Smooth muscle cell (in vitro differentiated cells): ENCODE measurements around the gene TMIE. TPM values are rescaled to one million over a fixed set of nuclear protein-coding genes. Genes with fewer than 3 reads are reported as not detected.

Experiments
- DNase-seq: peaks from one replicate; lab custom pipeline; 2025; ENCODE audit not compliant: unreplicated experiment; lab: John Stamatoyannopoulos, UW
- H2AFZ ChIP-seq: fragments of 200-600 bp; sonication (generic); 2 replicates; pipeline ENCODE4 v1.6.0; 2016; ENCODE audit warnings: antibody characterized with exemption, low read depth, mild to moderate bottlenecking
- H3F3A ChIP-seq: fragments of 200-600 bp; sonication (generic); 2 replicates; pipeline ENCODE4 v1.6.0; 2017; ENCODE audit warnings: antibody characterized with exemption, low read depth
- H3K27ac ChIP-seq: fragments of 200-600 bp; sonication (generic); 2 replicates; pipeline ENCODE4 v1.5.1; 2016; ENCODE audit warnings: low read depth, mild to moderate bottlenecking
- H3K27me3 ChIP-seq: fragments of 200-600 bp; sonication (generic); 2 replicates; pipeline ENCODE4 v1.6.1; 2016; ENCODE audit warnings: low read depth, mild to moderate bottlenecking
- H3K36me3 ChIP-seq: fragments of 200-600 bp; sonication (generic); 2 replicates; pipeline ENCODE4 v1.5.1; 2016; ENCODE audit warnings: low read depth
- H3K4me1 ChIP-seq: fragments of 200-600 bp; sonication (generic); 2 replicates; pipeline ENCODE4 v1.5.1; 2016; ENCODE audit warnings: low read depth
- H3K4me2 ChIP-seq: fragments of 200-600 bp; sonication (generic); 2 replicates; pipeline ENCODE4 v1.6.0; 2016; ENCODE audit warnings: mild to moderate bottlenecking
- H3K4me3 ChIP-seq: fragments of 200-600 bp; sonication (generic); 2 replicates; pipeline ENCODE4 v1.5.1; 2016; ENCODE audit warnings: mild to moderate bottlenecking
- H3K79me2 ChIP-seq: fragments of 200-600 bp; sonication (generic); 2 replicates; pipeline ENCODE4 v1.6.0; 2016; ENCODE audit warnings: low read depth, mild to moderate bottlenecking
- H3K9ac ChIP-seq: fragments of 200-600 bp; sonication (generic); 2 replicates; pipeline ENCODE4 v1.6.0; 2016; ENCODE audit warnings: low read depth
- H3K9me3 ChIP-seq: fragments of 200-600 bp; sonication (generic); replicated peaks from 2 replicates; pipeline ENCODE4 v1.5.1; 2016; ENCODE audit warnings: low read depth
- H4K20me1 ChIP-seq: fragments of 200-600 bp; sonication (generic); 2 replicates; pipeline ENCODE4 v1.6.0; 2016; ENCODE audit warnings: low read depth
- WGBS: methylation state at CpG from one replicate; pipeline ENCODE4 v1.1.7; 2016; ENCODE audit warnings: low lambda C conversion rate; 5-methylcytosine and 5-hydroxymethylcytosine counted together
- polyA plus RNA-seq: library from polyadenylated mRNA; unstranded; fragments of >200 nt; fragmentation: Nextera tagmentation; extraction: Ambion mirVana; gene quantifications from 2 replicates; pipeline ENCODE4 v1.2.1, GENCODE V29; 2016
- total RNA-seq: library from RNA; depleted of rRNA; stranded (reverse); fragments of >200 nt; gene quantifications from 2 replicates; pipeline ENCODE4 v1.2.3, GENCODE V29; 2014
- TF ChIP-seq, protein P1 (sequence below): fragments of 200-600 bp; sonication (generic); IDR thresholded peaks from 2 replicates; pipeline ENCODE4 v1.5.1; 2017; ENCODE audit warnings: borderline replicate concordance, mild to moderate bottlenecking, antibody characterized with exemption; ENCODE audit not compliant: insufficient read depth, poor library complexity, severe bottlenecking

Gene TMIE, protein sequence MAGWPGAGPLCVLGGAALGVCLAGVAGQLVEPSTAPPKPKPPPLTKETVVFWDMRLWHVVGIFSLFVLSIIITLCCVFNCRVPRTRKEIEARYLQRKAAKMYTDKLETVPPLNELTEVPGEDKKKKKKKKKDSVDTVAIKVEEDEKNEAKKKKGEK
- total RNA-seq: 0.36 and 0.67 TPM in 2 replicates
- polyA plus RNA-seq: 1.1 and 2.0 TPM in 2 replicates

DNA sequence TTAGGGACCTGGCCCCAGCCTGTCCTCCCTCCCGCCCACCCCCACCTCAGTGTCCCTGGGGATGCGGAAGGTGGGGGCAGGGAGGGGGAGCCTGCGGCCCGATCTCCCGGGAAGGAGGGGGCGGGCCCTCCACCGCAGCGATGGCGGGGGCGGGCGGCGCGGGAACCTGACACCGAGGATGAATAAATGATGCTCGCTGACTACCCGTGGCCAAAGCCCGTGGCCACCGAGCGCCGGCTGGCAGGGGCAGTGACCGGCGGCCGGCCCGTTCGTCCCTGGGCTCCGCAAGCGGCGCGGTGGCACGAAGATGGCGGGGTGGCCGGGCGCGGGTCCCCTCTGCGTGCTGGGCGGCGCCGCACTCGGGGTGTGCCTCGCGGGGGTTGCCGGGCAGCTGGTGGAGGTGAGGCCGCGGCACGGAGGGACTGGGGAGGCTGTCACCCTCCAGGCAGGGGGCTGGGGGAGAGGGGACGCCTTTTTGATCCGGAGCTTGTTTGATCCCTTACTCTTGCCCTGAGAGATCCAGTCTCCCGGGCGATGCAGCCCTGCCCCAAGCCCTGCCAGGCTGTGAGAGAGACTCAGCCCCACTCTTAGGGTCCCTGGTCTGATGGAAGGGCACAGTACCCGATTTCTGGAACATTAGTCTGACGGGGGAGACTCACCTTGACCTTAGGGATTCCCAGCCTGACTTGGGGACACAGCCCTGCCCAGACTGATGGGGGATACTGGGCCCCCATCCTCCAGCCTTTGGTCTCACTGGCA, at the start of gene TMIE:
Gene TMIE, plus strand, starts transcription at position 212 of the 759 bp plus-strand sequence. Its CDS starts 96 bp downstream, at position 308.
- Histone ChIP-seq H3K27ac (no peak within 1 kb of the TSS), H3K36me3 (no peaks in the 10 kb centered on the region), H3K9me3 (no peaks in the 10 kb centered on the region), H3K27me3 (no peaks in the 10 kb centered on the region), H3F3A (no peaks in the 10 kb centered on the region), H3K4me1 (peaks cover 9% of the 10 kb centered on the region), H3K79me2 (no peaks in the 10 kb centered on the region), H3K9ac (no peak within 1 kb of the TSS), H2AFZ (no peak within 1 kb of the TSS), H3K4me3 (peak within 1 kb of the TSS; percentile 40), H3K4me2 (peak within 1 kb of the TSS; percentile 85), H4K20me1 (no peaks in the 10 kb centered on the region)
- WGBS: 22% methylated on average over 32 of the region's 51 CpGs
- TF ChIP-seq, protein P1, sequence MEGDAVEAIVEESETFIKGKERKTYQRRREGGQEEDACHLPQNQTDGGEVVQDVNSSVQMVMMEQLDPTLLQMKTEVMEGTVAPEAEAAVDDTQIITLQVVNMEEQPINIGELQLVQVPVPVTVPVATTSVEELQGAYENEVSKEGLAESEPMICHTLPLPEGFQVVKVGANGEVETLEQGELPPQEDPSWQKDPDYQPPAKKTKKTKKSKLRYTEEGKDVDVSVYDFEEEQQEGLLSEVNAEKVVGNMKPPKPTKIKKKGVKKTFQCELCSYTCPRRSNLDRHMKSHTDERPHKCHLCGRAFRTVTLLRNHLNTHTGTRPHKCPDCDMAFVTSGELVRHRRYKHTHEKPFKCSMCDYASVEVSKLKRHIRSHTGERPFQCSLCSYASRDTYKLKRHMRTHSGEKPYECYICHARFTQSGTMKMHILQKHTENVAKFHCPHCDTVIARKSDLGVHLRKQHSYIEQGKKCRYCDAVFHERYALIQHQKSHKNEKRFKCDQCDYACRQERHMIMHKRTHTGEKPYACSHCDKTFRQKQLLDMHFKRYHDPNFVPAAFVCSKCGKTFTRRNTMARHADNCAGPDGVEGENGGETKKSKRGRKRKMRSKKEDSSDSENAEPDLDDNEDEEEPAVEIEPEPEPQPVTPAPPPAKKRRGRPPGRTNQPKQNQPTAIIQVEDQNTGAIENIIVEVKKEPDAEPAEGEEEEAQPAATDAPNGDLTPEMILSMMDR: no peak
- no peak for DNase-seq

DNA sequence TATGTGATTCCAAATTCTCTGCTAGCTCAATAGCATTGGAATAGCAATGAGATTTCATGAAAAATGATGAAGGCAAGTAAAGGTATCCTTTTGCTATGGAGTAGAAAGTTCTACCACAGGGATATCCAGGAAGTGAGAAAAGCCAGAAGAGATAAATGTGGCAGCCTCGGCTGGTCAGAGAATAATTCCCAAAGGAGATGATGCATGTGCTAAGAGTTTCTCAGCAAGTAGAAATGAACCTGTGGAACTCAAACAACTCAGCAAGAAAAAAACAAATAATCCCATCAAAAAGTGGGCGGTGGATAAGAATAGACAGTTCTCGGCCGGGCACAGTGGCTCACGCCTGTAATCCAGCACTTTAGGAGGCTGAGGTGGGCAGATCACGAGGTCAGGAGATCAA, 45.9 kb upstream of the TMIE start:
- Histone ChIP-seq H3K79me2 (no peaks in the 10 kb centered on the region), H3K27me3 (no peaks in the 10 kb centered on the region), H3K36me3 (no peaks in the 10 kb centered on the region), H2AFZ (no peak overlapping the region), H3F3A (no peaks in the 10 kb centered on the region), H3K9ac (no peak overlapping the region), H3K4me3 (no peak overlapping the region), H3K9me3 (peaks cover 7% of the 10 kb centered on the region), H3K27ac (no peak overlapping the region), H4K20me1 (no peaks in the 10 kb centered on the region), H3K4me1 (no peaks in the 10 kb centered on the region), H3K4me2 (no peak overlapping the region)
- WGBS: 72% methylated on average over 6 of the region's 6 CpGs
- DNase-seq: no peak
- TF ChIP-seq, protein P1: no peak

DNA sequence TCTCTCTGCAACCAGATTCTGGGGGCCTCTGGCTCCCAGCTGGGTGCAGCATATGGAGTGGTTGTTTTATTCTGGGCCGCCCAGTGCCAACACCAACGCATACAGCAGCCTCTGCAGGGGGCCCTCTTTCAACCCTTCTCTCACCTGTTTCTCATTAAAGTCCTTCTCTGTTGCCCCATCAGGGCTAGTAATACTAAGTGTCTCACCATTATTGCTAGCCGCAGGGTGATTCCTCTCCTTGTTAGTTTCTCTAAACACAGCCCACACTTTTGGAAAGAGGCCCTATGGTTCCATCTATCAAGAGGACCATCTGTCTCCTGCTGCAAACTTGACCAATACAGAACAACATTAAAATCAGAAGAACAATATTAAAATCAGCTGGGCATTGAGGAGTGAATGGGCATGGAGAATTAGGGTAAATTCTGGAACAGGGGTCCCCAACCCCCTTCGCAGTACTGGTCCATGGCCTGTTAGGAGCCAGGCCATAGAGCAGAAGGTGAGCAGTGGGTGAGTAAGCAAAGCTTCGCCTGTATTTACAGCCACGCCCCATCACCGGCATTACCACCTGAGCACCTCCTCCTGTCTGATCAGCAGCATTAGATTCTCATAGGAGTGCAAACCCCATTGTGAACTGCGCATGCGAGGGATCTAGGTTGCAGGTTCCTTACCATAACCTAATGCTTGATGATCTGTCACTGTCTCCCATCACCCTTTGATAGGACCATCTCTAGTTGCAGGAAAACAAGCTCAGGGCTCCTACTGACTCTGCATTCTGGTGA, 44.2 kb upstream of the TMIE start:
- Histone ChIP-seq H4K20me1 (no peaks in the 10 kb centered on the region), H3K27ac (no peak overlapping the region), H3K27me3 (no peaks in the 10 kb centered on the region), H3K4me1 (peaks cover 12% of the 10 kb centered on the region), H3K36me3 (no peaks in the 10 kb centered on the region), H3K79me2 (no peaks in the 10 kb centered on the region), H3F3A (no peaks in the 10 kb centered on the region), H3K9ac (no peak overlapping the region), H2AFZ (no peak overlapping the region), H3K4me2 (no peak overlapping the region), H3K4me3 (no peak overlapping the region), H3K9me3 (peaks cover 4% of the 10 kb centered on the region)
- TF ChIP-seq, protein P1: no peak
- DNase-seq: no peak
- WGBS: 86% methylated on average over 9 of the region's 9 CpGs
